Muscle layer of colon (tissue), 2 donors: ENCODE data around the gene TMTC3.
"Not testable (repeated sequence)": the region's sequence is repeated elsewhere in the genome, so short reads cannot be mapped to it uniquely, and the experiment has no call there.

Experiments
- H3K27ac ChIP-seq: one replicate; pipeline ENCODE4 v1.7.0; 2013; ENCODE audit warnings: low read depth, mild to moderate bottlenecking, low read length, moderate library complexity
- H3K27me3 ChIP-seq, 2 donors: one replicate each; pipeline ENCODE4 v1.7.0; 2013; ENCODE audit warnings: low read length in 2 of 2, mild to moderate bottlenecking in 2 of 2; ENCODE audit not compliant: insufficient read depth in 2 of 2, control insufficient read depth in 1 of 2
- H3K36me3 ChIP-seq: one replicate; pipeline ENCODE4 v1.7.0; 2013; ENCODE audit warnings: mild to moderate bottlenecking, low read length; ENCODE audit not compliant: insufficient read depth
- H3K4me1 ChIP-seq: one replicate; pipeline ENCODE4 v1.7.0; 2013; ENCODE audit warnings: mild to moderate bottlenecking, low read length; ENCODE audit not compliant: insufficient read depth
- H3K4me3 ChIP-seq, 2 donors: one replicate each; pipeline ENCODE4 v1.7.0; 2013; ENCODE audit warnings: low read length in 2 of 2, low read depth in 1 of 2, mild to moderate bottlenecking in 1 of 2, moderate library complexity in 1 of 2
- H3K9ac ChIP-seq: one replicate; pipeline ENCODE4 v1.7.0; 2013; ENCODE audit warnings: low read length
- H3K9me3 ChIP-seq: one replicate; pipeline ENCODE4 v1.7.0; 2013; ENCODE audit warnings: mild to moderate bottlenecking, low read length
- donor health status: abdominal sarcoma.
- donor health status: Adenocarcinoma of cecum.

TMTC3 gene

DNA sequence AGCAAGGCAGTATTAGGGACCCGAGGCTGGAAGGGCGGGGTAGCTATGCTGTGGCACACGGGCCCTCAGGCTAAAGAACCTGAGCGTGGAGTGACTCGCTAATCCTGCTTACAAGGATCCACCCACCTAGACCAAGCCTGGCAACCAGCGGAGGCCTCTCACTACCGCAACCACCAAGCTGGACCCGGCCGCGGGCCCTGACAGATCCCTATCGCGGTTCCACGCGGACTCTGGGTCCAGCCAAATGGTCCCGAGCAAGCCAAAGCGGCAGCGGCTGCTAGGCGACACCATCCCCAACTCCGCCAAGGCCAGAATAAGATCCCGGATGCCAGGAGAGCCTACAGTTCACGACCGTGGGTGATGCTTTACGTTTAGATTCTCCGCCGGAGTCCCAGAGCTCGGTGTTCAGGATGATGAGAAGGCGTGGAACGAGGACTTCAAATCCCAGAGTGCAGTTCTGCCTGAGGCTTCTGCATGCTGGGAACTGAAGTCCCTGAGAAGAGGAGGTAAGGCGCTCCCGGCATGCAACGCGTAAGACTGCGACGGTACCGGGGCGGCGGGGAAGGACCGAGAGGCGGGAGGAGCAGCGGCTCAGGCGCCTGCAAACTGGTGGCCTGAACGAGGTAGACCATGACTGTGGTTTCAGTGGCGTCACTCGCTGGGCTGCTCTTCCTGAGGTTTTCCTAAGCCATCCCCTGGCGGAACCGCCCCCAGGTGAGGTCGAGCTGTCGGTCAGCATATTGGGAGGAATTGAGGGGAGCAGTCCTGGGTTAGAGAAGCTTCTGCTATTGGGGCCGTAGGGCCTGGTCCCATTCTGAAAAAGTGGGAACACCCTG is at the start of gene TMTC3, which contains the start of gene CEP290:
Gene TMTC3, plus strand, starts transcription at position 534 of the 836 bp plus-strand sequence. CDS start 6,009 bp downstream, outside the sequence.
Gene CEP290, minus strand, starts transcription at position 315 of the 836 bp plus-strand sequence. CDS start 781 bp downstream, outside the sequence.
- no peaks in the 10 kb centered on the region for H3K36me3 ChIP-seq
- peak within 1 kb of the TSS; percentile 88 for H3K27ac ChIP-seq
- H3K4me1 ChIP-seq: peaks cover 6% of the 10 kb centered on the region
- H3K9ac ChIP-seq: peak within 1 kb of the TSS; percentile 96
- peak within 1 kb of the TSS; percentile 97 for H3K4me3 ChIP-seq
- no peaks in the 10 kb centered on the region for H3K9me3 ChIP-seq
- no peaks in the 10 kb centered on the region for H3K27me3 ChIP-seq

GRCh38 chr12:88092771-88093170 is 49.3 kb upstream of the TMTC3 start:
- Histone ChIP-seq H3K4me3 (no peak overlapping the region), H3K9me3 (no peaks in the 10 kb centered on the region), H3K27me3 (no peaks in the 10 kb centered on the region), H3K27ac (no peak overlapping the region), H3K9ac (no peak overlapping the region), H3K4me1 (no peaks in the 10 kb centered on the region), H3K36me3 (no peaks in the 10 kb centered on the region)

GRCh38 chr12:88093573-88093972 is 48.5 kb upstream of the TMTC3 start:
- H3K4me1 ChIP-seq: no peaks in the 10 kb centered on the region
- no peaks in the 10 kb centered on the region for H3K36me3 ChIP-seq
- H3K27ac ChIP-seq: no peak overlapping the region
- H3K27me3 ChIP-seq: no peaks in the 10 kb centered on the region
- no peaks in the 10 kb centered on the region for H3K9me3 ChIP-seq
- H3K9ac ChIP-seq: no peak overlapping the region
- H3K4me3 ChIP-seq: no peak overlapping the region

- no peak overlapping the region for H3K4me3 ChIP-seq
- H3K4me1 ChIP-seq: no peaks in the 10 kb centered on the region
- no peak overlapping the region for H3K27ac ChIP-seq
- no peak overlapping the region for H3K9ac ChIP-seq
- H3K9me3 ChIP-seq: no peaks in the 10 kb centered on the region
- H3K27me3 ChIP-seq: no peaks in the 10 kb centered on the region
- peaks cover 13% of the 10 kb centered on the region for H3K36me3 ChIP-seq
These were observed 34.1 kb upstream of the TMTC3 start for GRCh38 chr12:88108021-88108420.

DNA sequence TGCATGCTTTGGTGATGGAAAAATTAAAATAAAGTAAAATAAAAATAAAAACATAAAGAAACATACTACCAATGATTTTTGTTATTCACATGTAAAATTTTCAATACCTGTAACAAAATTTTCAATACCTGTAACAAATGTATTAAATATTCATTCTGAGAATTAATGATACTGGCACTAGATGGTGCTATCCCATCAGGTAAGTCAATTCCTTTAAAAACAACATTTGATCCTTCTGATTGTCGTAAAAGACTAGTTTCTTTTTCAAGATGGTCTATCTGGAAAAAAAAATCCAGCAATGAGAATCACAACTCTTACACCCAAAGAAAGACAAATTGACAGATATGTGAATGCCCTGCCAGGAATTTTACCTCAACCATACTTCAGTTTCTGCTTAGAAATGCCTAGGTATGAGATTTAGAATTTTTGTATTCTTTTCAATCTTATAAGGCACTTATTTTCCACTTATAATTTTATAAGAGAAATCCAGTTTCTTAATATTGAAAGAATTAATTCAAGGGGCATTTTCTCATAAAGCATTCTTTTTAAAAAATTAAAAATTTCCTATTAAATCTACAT is 30.9 kb upstream of the TMTC3 start:
- Histone ChIP-seq H3K36me3 (peaks cover 18% of the 10 kb centered on the region), H3K27ac (no peak overlapping the region), H3K4me1 (no peaks in the 10 kb centered on the region), H3K9ac (no peak overlapping the region), H3K4me3 (no peak overlapping the region), H3K27me3 (no peaks in the 10 kb centered on the region), H3K9me3 (no peaks in the 10 kb centered on the region)

DNA sequence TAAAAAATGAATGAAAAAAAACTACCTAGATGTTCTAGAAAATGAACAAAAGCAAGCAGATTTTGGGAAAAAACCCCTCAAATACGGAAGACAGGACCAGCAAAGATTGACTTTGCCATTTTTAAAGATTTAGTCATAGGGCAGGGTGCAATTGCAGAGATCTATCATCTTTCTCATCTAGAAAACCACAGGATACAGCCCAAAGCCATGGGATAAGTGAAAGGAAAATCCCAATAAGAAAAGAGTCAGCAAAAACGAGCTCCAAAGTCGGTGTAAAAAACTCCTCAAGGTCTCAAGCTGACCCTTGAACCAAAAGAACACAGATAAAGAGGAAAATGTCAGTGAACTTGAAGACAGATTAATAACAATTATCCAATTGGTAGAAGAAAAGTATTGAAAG is 28.2 kb upstream of the TMTC3 start:
- Histone ChIP-seq H3K4me1 (no peaks in the 10 kb centered on the region), H3K27me3 (no peaks in the 10 kb centered on the region), H3K4me3 (no peak overlapping the region), H3K36me3 (peaks cover 15% of the 10 kb centered on the region), H3K9ac (no peak overlapping the region), H3K9me3 (no peaks in the 10 kb centered on the region), H3K27ac (no peak overlapping the region)

DNA sequence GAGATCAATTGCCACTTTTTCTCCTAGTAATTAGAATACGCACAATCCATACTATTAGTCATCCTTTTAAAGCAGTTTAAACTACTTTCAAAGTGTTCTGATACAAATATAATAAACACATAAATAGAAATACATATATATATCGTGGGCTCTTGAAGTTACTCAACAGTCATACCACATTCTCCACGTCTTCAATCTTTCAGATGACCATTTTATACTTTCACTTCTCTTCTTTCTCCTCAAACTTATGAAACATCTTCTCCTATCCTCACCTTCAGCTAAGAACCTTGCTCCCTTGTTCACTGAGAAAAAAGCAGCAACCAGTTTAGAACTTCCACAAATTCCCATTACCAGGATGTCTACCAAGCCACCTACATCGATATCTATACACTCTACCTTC is 19.4 kb upstream of the TMTC3 start:
- H3K9me3 ChIP-seq: no peaks in the 10 kb centered on the region
- no peak overlapping the region for H3K9ac ChIP-seq
- no peaks in the 10 kb centered on the region for H3K36me3 ChIP-seq
- H3K4me3 ChIP-seq: no peak overlapping the region
- H3K27ac ChIP-seq: no peak overlapping the region
- H3K4me1 ChIP-seq: no peaks in the 10 kb centered on the region
- no peaks in the 10 kb centered on the region for H3K27me3 ChIP-seq

DNA sequence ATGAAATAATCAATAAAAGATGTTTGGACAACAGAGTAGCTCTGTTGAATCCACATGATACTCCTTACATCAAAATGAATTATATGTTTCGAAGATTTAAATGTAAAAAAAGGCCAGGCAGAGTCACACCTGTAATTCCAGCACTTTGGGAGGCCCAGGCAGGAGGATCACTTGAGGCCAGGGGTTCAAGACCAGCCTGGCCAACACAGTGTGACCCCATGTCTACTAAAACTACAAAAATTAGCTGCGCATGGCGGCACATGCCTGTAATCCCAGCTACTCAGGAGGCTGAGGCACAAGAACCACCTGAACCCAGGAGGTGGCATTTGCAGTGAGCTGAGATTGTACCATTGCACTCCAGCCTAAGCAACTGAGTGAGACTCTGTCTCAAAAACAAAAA is 15.0 kb upstream of the TMTC3 start:
- H3K4me3 ChIP-seq: no peak overlapping the region
- no peak overlapping the region for H3K9ac ChIP-seq
- no peaks in the 10 kb centered on the region for H3K36me3 ChIP-seq
- H3K27ac ChIP-seq: no peak overlapping the region
- H3K27me3 ChIP-seq: no peaks in the 10 kb centered on the region
- no peaks in the 10 kb centered on the region for H3K4me1 ChIP-seq
- H3K9me3 ChIP-seq: no peaks in the 10 kb centered on the region

DNA sequence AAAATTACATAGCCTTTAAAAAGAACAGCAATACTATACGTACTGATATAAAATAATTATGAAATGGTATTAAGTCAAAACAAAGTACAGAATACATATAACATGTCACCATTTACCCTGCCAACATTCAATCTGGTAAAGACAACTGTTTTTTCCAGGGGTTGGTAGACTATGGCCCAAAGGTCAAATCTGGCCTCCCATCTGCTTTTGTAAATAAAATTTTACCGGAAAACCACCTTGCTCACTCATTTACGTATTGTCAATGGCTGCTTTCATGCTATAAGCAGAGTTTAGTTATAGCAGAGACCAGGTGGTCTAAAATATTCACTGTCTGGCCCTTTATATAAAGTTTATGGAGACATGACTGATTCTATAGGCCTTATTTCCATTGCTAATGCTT is 14.3 kb upstream of the TMTC3 start:
- no peak overlapping the region for H3K4me3 ChIP-seq
- H3K9me3 ChIP-seq: no peaks in the 10 kb centered on the region
- no peak overlapping the region for H3K9ac ChIP-seq
- no peaks in the 10 kb centered on the region for H3K36me3 ChIP-seq
- no peak overlapping the region for H3K27ac ChIP-seq
- H3K27me3 ChIP-seq: no peaks in the 10 kb centered on the region
- no peaks in the 10 kb centered on the region for H3K4me1 ChIP-seq

DNA sequence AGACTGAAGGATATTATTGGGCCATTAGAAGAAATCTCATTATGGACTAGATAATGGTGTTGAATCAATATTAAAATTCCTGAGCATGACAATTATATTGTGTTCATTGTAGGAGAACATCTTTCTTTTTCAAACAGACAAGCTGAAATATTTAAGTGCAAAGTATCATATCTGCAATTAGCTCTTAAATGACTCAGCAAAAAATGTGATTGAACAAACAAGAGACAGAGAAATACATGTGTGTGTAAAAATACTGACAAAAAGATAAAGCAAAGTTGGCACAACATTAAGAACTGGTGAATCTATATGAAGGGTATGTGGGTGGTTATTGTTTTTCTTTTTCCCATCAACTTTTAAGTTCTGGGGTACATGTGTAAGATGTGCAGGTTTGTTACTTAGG is 9.7 kb upstream of the TMTC3 start:
- Histone ChIP-seq H3K4me3 (no peak overlapping the region), H3K27me3 (no peaks in the 10 kb centered on the region), H3K4me1 (no peaks in the 10 kb centered on the region), H3K27ac (no peak overlapping the region), H3K9ac (no peak overlapping the region), H3K36me3 (no peaks in the 10 kb centered on the region), H3K9me3 (no peaks in the 10 kb centered on the region)

- H3K4me3 ChIP-seq, H3K9me3 ChIP-seq, H3K27ac ChIP-seq, H3K9ac ChIP-seq, H3K27me3 ChIP-seq, H3K4me1 ChIP-seq, H3K36me3 ChIP-seq: not testable (repeated sequence)
These were observed 8.9 kb upstream of the TMTC3 start for GRCh38 chr12:88133181-88133580.

DNA sequence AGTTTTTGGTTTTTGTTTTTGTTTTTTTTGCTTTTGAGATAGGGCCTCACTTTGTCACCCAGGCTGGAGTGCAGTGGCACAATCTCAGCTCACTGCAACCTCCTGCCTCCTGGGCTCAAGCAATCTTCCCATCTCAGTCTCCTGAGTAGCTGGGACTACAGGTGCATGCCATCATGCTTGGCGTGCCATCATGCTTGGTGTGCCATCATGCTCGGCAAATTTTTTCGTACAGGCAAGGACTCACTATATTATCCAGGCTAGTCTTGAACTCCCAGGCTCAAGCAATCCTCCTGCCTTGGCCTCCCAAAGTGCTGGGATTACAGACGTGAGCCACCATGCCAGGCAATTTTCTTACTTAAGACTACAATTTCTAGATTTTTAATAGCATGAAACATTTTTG is 2.4 kb upstream of the TMTC3 start:
- H3K36me3 ChIP-seq, H3K27me3 ChIP-seq, H3K9ac ChIP-seq, H3K27ac ChIP-seq, H3K4me1 ChIP-seq, H3K4me3 ChIP-seq, H3K9me3 ChIP-seq: not testable (repeated sequence)
